Measurements from ENCODE around the gene LEPR.

- no peak for TF ChIP-seq POLR2A (IDR thresholded peaks at IDR 0.05)
- TF ChIP-seq CTCF (IDR thresholded peaks at IDR 0.05), result no peak
Measured at GRCh38 chr1:65457868-65458267, 37.4 kb downstream of the LEPR start.

All from tibial nerve (tissue), 3 donors.